GM12878 (cell line): ENCODE measurements around the gene GPLD1. TPM values are rescaled to one million over a fixed set of nuclear protein-coding genes. Genes with fewer than 3 reads are reported as not detected.

Experiments
- ATAC-seq: fragments of 200-7000 bp; cut with Tn5 transposase; 3 replicates; pipeline ENCODE4 v1.9.1; 2020; ENCODE audit warnings: mild to moderate bottlenecking, moderate library complexity
- BruUV-seq: library from RNA; stranded (reverse); fragments of 400-500 nt; replicated peaks from 2 replicates; lab custom pipeline; 2021; lab: Mats Ljungman, UMichigan
- CTCF ChIA-PET: fragments of 300-600 bp; sonication (Branson Sonifier 250); formaldehyde crosslinking; extraction: SDS; loops from one replicate; lab custom pipeline; 2021; ENCODE audit warnings: inconsistent platforms; lab: Yijun Ruan, JAX
- POLR2A ChIA-PET: fragments of 350-600 bp; formaldehyde crosslinking; extraction: SDS; loops from one replicate; lab custom pipeline; 2021; ENCODE audit warnings: inconsistent platforms; lab: Charles Lee
- RAD21 ChIA-PET: fragments of 300-600 bp; sonication (Branson Sonifier 250); formaldehyde crosslinking; loops from one replicate; lab custom pipeline; 2023; ENCODE audit warnings: antibody characterized with exemption; ENCODE audit not compliant: unreplicated experiment; lab: Charles Lee
- SMC1A ChIA-PET: fragments of 300-600 bp; sonication (Branson Sonifier 250); formaldehyde crosslinking; loops from one replicate; lab custom pipeline; 2023; ENCODE audit not compliant: unreplicated experiment, uncharacterized antibody; lab: Charles Lee
- DNase-seq: peaks from one replicate; pipeline ENCODE4 v3.0.0-alpha.2; 2011; ENCODE audit warnings: low read depth, low spot score
- FAIRE-seq: peaks from 3 replicates; lab custom pipeline; 2011; peaks lifted over from hg19 to GRCh38; lab: Jason Lieb, UNC
- H2AFZ ChIP-seq: 2 replicates; pipeline ENCODE4 v1.6.0; 2011; ENCODE audit warnings: low read depth, low read length, control low read depth; ENCODE audit not compliant: control insufficient read depth
- H3K27ac ChIP-seq: 2 replicates; pipeline ENCODE4 v1.5.1; 2011; ENCODE audit warnings: control low read depth; ENCODE audit not compliant: control insufficient read depth, insufficient read depth
- H3K27me3 ChIP-seq, 2 experiments: replicated peaks in 1 of 2; 2 replicates each; pipeline versions ENCODE4 v1.6.0 to v1.6.1; 2011; ENCODE audit warnings: low read length in 1 of 2; ENCODE audit not compliant: control insufficient read depth in 2 of 2, insufficient read depth in 2 of 2
- H3K36me3 ChIP-seq, 2 experiments: 2 replicates each; pipeline ENCODE4 v1.5.1; 2011; ENCODE audit warnings: low read length in 1 of 2; ENCODE audit not compliant: control insufficient read depth in 2 of 2, insufficient read depth in 2 of 2
- H3K4me1 ChIP-seq: 2 replicates; pipeline ENCODE4 v1.6.1; 2011; ENCODE audit warnings: mild to moderate bottlenecking, low read length, moderate library complexity, mixed read lengths; ENCODE audit not compliant: control insufficient read depth, insufficient read depth
- H3K4me2 ChIP-seq: 2 replicates; pipeline ENCODE4 v1.6.0; 2011; ENCODE audit warnings: control low read depth; ENCODE audit not compliant: control insufficient read depth, insufficient read depth
- H3K4me3 ChIP-seq: fragments of 200-600 bp; sonication (generic); 2 replicates; pipeline ENCODE4 v1.5.1; 2016
- H3K79me2 ChIP-seq: 2 replicates; pipeline ENCODE4 v1.6.0; 2011; ENCODE audit warnings: low read length; ENCODE audit not compliant: control insufficient read depth, insufficient read depth
- H3K9ac ChIP-seq: 2 replicates; pipeline ENCODE4 v1.8.0; 2011; ENCODE audit warnings: low read length, control low read depth, mixed read lengths; ENCODE audit not compliant: control insufficient read depth, insufficient read depth
- H3K9me3 ChIP-seq: replicated peaks from 3 replicates; pipeline ENCODE4 v1.5.1; 2011; ENCODE audit warnings: mild to moderate bottlenecking, low read length; ENCODE audit not compliant: control insufficient read depth, insufficient read depth
- H4K20me1 ChIP-seq: 2 replicates; pipeline ENCODE4 v1.6.0; 2011; ENCODE audit not compliant: control insufficient read depth, insufficient read depth
- DPF2 ChIP-seq: fragments of 450-650 bp; IDR thresholded peaks from 2 replicates; pipeline ENCODE4 v1.6.1; 2017; ENCODE audit warnings: mild to moderate bottlenecking
- HDGF ChIP-seq: fragments of 450-650 bp; IDR thresholded peaks from 2 replicates; pipeline ENCODE4 v1.6.1; 2016; ENCODE audit warnings: antibody characterized with exemption
- SREBF2 ChIP-seq: IDR thresholded peaks from 2 replicates; pipeline ENCODE4 v1.6.1; 2012; ENCODE audit warnings: mild to moderate bottlenecking, low read length
- TAF1 ChIP-seq: IDR thresholded peaks from 2 replicates; pipeline ENCODE4 v1.6.1; 2011; ENCODE audit warnings: mild to moderate bottlenecking, low read depth, low read length, borderline replicate concordance
- WGBS: methylation state at CpG from one replicate; pipeline ENCODE4 v1.1.6; 2016; ENCODE audit warnings: low lambda C conversion rate; ENCODE audit not compliant: insufficient replicate concordance, insufficient coverage; ENCODE audit errors: missing lambda C conversion rate; 5-methylcytosine and 5-hydroxymethylcytosine counted together
- in situ Hi-C: fragments of 300-500 bp; cut with MboI; formaldehyde crosslinking; loops from 9 replicates; pipeline ENCODE4 v1.14.3; 2018; ENCODE audit warnings: mixed read lengths
- intact Hi-C: fragments of 100-400 bp; cut with micrococcal nuclease; formaldehyde crosslinking; loops from one replicate; pipeline ENCODE4 v1.14.2; 2022; ENCODE audit not compliant: unreplicated experiment
- polyA plus RNA-seq, 11 experiments: library from polyadenylated mRNA; depleted of rRNA in 4 of 11; unstranded in 6 of 11; stranded (reverse) in 5 of 11; fragments of >200 nt; fragmentation: Nextera tagmentation in 4 of 11; fragmentation: Illumina TruSeq in 1 of 11; extraction: Ambion mirVana in 4 of 11; extraction: Trizol in 1 of 11; gene quantifications; 1 replicate in 1 of 11; 2 replicates in 10 of 11; pipeline versions ENCODE4 v1.2.1 to v1.2.3, GENCODE V29; 2011 to 2016; ENCODE audit warnings: inconsistent platforms in 2 of 11, missing spikeins in 2 of 11, low read depth in 1 of 11
- total RNA-seq, 4 experiments: library from RNA; depleted of rRNA in 3 of 4; stranded (reverse); fragments of >200 nt in 3 of 4; fragmentation: Illumina TruSeq in 1 of 4; extraction: Trizol in 1 of 4; gene quantifications; 2 replicates each; pipeline versions ENCODE4 v1.2.1 to v1.2.3, GENCODE V29; 2013 to 2021
- TF ChIP-seq, protein P1 (sequence below): IDR thresholded peaks from 2 replicates; pipeline ENCODE4 v1.6.1; 2012; ENCODE audit warnings: low read depth, low read length, improper control_type of control experiment
- TF ChIP-seq, protein P2 (sequence below): fragments of 450-650 bp; conservative IDR thresholded peaks from 2 replicates; pipeline ENCODE4 v1.6.1; 2017; ENCODE audit warnings: mild to moderate bottlenecking, moderate library complexity

Gene GPLD1
- total and polyA plus RNA-seq, 10 of the 15 experiments (the other 5 are each of a cell fraction or from before 2014, with no cell fraction given) = 0.04 to 1.0 (median 0.69) TPM

DNA sequence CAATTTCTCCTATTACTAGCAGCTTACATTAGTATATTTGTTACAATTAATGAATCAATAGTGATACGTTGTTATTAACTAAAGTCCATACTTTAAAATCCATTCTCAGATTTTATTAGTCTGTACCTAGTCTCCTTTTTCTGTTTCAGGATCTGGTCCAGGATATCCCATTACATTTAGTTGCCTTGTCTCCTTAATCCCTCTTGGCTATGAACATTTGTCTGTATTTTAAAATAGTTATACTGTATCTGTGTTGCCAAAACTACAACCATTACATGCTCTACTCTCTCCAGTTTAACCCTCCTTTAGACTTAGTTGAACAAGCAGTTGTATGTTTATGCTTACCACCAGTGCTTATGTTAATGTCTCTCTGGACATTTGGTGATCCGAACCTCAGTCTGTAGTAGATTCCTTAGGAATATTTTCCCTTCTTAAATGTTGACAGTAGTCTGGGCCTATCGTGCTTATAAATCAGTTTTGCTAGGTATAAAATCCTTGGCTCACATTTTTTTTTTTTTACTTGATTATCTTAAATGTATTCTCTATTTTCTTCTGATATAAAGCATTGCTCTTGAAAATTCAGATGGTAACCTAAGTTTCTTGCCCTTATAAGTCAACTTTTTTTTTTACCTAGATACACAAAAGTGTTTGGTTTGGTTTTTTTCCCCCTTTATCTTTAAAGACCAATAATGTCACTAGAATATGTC, 17.6 kb upstream of the GPLD1 start:
- Histone ChIP-seq H3K9ac (no peak overlapping the region), H3K27me3 (no peaks in the 10 kb centered on the region), H3K36me3 (no peaks in the 10 kb centered on the region), H3K9me3 (no peaks in the 10 kb centered on the region), H3K27ac (no peak overlapping the region), H3K79me2 (no peaks in the 10 kb centered on the region), H4K20me1 (no peaks in the 10 kb centered on the region), H3K4me2 (no peak overlapping the region), H2AFZ (no peak overlapping the region), H3K4me3 (no peak overlapping the region), H3K4me1 (no peaks in the 10 kb centered on the region)
- in situ Hi-C loops = no loop called here
- no TSS peak for BruUV-seq
- TF ChIP-seq TAF1 = no peak
- no peak for TF ChIP-seq HDGF
- no peak for TF ChIP-seq DPF2
- TF ChIP-seq, protein P1, sequence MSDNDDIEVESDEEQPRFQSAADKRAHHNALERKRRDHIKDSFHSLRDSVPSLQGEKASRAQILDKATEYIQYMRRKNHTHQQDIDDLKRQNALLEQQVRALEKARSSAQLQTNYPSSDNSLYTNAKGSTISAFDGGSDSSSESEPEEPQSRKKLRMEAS = no peak
- TF ChIP-seq, protein P2, sequence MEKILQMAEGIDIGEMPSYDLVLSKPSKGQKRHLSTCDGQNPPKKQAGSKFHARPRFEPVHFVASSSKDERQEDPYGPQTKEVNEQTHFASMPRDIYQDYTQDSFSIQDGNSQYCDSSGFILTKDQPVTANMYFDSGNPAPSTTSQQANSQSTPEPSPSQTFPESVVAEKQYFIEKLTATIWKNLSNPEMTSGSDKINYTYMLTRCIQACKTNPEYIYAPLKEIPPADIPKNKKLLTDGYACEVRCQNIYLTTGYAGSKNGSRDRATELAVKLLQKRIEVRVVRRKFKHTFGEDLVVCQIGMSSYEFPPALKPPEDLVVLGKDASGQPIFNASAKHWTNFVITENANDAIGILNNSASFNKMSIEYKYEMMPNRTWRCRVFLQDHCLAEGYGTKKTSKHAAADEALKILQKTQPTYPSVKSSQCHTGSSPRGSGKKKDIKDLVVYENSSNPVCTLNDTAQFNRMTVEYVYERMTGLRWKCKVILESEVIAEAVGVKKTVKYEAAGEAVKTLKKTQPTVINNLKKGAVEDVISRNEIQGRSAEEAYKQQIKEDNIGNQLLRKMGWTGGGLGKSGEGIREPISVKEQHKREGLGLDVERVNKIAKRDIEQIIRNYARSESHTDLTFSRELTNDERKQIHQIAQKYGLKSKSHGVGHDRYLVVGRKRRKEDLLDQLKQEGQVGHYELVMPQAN = no peak
- TF ChIP-seq SREBF2 = no peak
- ATAC-seq (no peak), DNase-seq (no peak), FAIRE-seq (no peak)
- SMC1A ChIA-PET = no interaction called here
- CTCF ChIA-PET = interaction anchor here (0.8 kb wide), 1 partner anchor 14 kb away, joined by 4 read pairs; no protein-coding TSS in a partner anchor
- intact Hi-C loops = no loop called here
- RAD21 ChIA-PET = no interaction called here
- 97% methylated on average over 3 of the region's 3 CpGs for WGBS
- POLR2A ChIA-PET = interaction anchor here (0.6 kb wide), 1 partner anchor 205 kb away, joined by 4 read pairs; no protein-coding TSS in a partner anchor
